Keratinocyte (primary cell): ENCODE measurements around the gene UBASH3B. TPM values are rescaled to one million over a fixed set of nuclear protein-coding genes. Genes with fewer than 3 reads are reported as not detected.
A peak's percentile ranks its signal among the peaks of the same experiment; 100 is the strongest.

Experiments used
- DNase-seq: peaks from one replicate; pipeline ENCODE4 v3.0.0-alpha.2; 2011; ENCODE audit warnings: low read depth, missing footprints, low spot score
- FAIRE-seq: peaks from 2 replicates; lab custom pipeline; 2011; peaks lifted over from hg19 to GRCh38; lab: Jason Lieb, UNC
- H2AFZ ChIP-seq: 2 replicates; pipeline ENCODE4 v1.6.0; 2012; ENCODE audit warnings: low read length, control low read depth, inconsistent platforms; ENCODE audit not compliant: control insufficient read depth
- H3K27ac ChIP-seq: 2 replicates; pipeline ENCODE4 v1.5.1; 2011; ENCODE audit warnings: low read length; ENCODE audit not compliant: control insufficient read depth, insufficient read depth
- H3K27me3 ChIP-seq: 3 replicates; pipeline ENCODE4 v1.6.0; 2011; ENCODE audit warnings: low read length; ENCODE audit not compliant: control insufficient read depth, insufficient read depth; ENCODE audit errors: extremely low read depth
- H3K36me3 ChIP-seq, 2 experiments: 2 replicates in 1 of 2; 3 replicates in 1 of 2; pipeline ENCODE4 v1.5.1; 2011; ENCODE audit warnings: low read length in 2 of 2, mild to moderate bottlenecking in 1 of 2; ENCODE audit not compliant: control insufficient read depth in 2 of 2, insufficient read depth in 2 of 2; ENCODE audit errors: extremely low read depth in 1 of 2
- H3K4me1 ChIP-seq: 3 replicates; pipeline ENCODE4 v1.5.1; 2011; ENCODE audit warnings: low read length; ENCODE audit not compliant: control insufficient read depth, insufficient read depth; ENCODE audit errors: extremely low read depth
- H3K4me2 ChIP-seq: 3 replicates; pipeline ENCODE4 v1.6.0; 2011; ENCODE audit warnings: low read depth, low read length; ENCODE audit not compliant: control insufficient read depth, insufficient read depth; ENCODE audit errors: extremely low read depth
- H3K4me3 ChIP-seq, 3 experiments: fragments of 200-600 bp in 1 of 3; sonication (generic) in 1 of 3; 2 replicates in 2 of 3; 3 replicates in 1 of 3; pipeline ENCODE4 v1.5.1; 2011 to 2016; ENCODE audit warnings: low read length in 3 of 3, mild to moderate bottlenecking in 3 of 3, control low read depth in 2 of 3, inconsistent platforms in 1 of 3, low read depth in 1 of 3, mixed read lengths in 1 of 3, mixed run types in 1 of 3, moderate library complexity in 1 of 3; ENCODE audit not compliant: control insufficient read depth in 2 of 3, insufficient read depth in 2 of 3; ENCODE audit errors: extremely low read depth in 1 of 3
- H3K79me2 ChIP-seq: 2 replicates; pipeline ENCODE4 v1.6.0; 2012; ENCODE audit warnings: low read length; ENCODE audit not compliant: control insufficient read depth, insufficient read depth
- H3K9ac ChIP-seq: 3 replicates; pipeline ENCODE4 v1.6.0; 2011; ENCODE audit warnings: low read length; ENCODE audit not compliant: control insufficient read depth, insufficient read depth; ENCODE audit errors: extremely low read depth
- H3K9me1 ChIP-seq: 3 replicates; pipeline ENCODE4 v1.6.0; 2011; ENCODE audit warnings: low read length; ENCODE audit not compliant: control insufficient read depth, insufficient read depth; ENCODE audit errors: extremely low read depth
- H3K9me3 ChIP-seq: 2 replicates; pipeline ENCODE4 v1.5.1; 2012; ENCODE audit warnings: low read depth, low read length; ENCODE audit not compliant: control insufficient read depth
- H4K20me1 ChIP-seq: 3 replicates; pipeline ENCODE4 v1.6.0; 2011; ENCODE audit warnings: low read length; ENCODE audit not compliant: control insufficient read depth, insufficient read depth; ENCODE audit errors: extremely low read depth
- EZH2 ChIP-seq: IDR thresholded peaks from one replicate; pipeline ENCODE4 v1.6.1; 2012; ENCODE audit warnings: inconsistent platforms, mild to moderate bottlenecking, low read length, moderate library complexity
- dilution Hi-C: fragments of 300-500 bp; cut with MboI; formaldehyde crosslinking; loops from one replicate; pipeline ENCODE4 v1.7.0; 2020; ENCODE audit warnings: low sequenced_read_pairs; ENCODE audit not compliant: extremely low pct_ligation_motif_present
- polyA plus RNA-seq, 5 experiments: library from polyadenylated mRNA; depleted of rRNA in 3 of 5; stranded (reverse) in 3 of 5; stranded (forward) in 1 of 5; unstranded in 1 of 5; fragments of >200 nt; gene quantifications; 1 replicate in 1 of 5; 2 replicates in 3 of 5; 3 replicates in 1 of 5; pipeline versions ENCODE4 v1.2.1 to v1.2.3, GENCODE V29; 2011 to 2012; ENCODE audit warnings: missing spikeins in 2 of 5, low read depth in 1 of 5, low replicate concordance in 1 of 5
- TF ChIP-seq, protein P1 (sequence below), 3 experiments: IDR thresholded peaks in 1 of 3; conservative IDR thresholded peaks in 1 of 3; optimal IDR thresholded peaks in 1 of 3; 2 replicates in 2 of 3; 3 replicates in 1 of 3; pipeline versions ENCODE3 to v1.5.1; 2011; ENCODE audit warnings: low read length in 3 of 3, mild to moderate bottlenecking in 3 of 3, moderate library complexity in 2 of 3, control low read depth in 1 of 3, inconsistent platforms in 1 of 3; ENCODE audit not compliant: insufficient read depth in 2 of 3; ENCODE audit errors: extremely low read depth in 1 of 3

Gene UBASH3B
- polyA plus RNA-seq, 1 donor (not counting 4 experiments of a cell fraction or from before 2014, with no cell fraction given), result 25.0 TPM

DNA sequence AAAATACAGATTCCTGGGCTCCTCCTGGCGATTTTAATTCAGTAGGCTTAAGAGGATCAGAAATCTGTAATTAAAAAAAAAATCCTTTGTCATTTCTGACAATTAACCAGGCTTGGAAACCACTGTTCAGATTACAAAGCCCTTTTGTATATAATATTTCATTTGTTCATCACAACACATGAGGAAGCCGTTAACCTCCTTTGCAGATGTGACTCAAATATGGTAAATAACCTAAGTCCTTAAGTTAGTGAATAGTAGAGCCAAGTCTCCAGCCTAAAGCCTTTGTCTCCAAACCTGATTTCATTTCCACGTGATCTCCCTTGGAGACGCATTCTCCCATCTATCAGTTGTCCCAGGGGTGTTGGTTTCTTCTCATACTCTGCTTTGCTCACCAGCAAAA lies 67.6 kb downstream of the UBASH3B start:
- TF ChIP-seq EZH2, result no peak
- TF ChIP-seq, protein P1, sequence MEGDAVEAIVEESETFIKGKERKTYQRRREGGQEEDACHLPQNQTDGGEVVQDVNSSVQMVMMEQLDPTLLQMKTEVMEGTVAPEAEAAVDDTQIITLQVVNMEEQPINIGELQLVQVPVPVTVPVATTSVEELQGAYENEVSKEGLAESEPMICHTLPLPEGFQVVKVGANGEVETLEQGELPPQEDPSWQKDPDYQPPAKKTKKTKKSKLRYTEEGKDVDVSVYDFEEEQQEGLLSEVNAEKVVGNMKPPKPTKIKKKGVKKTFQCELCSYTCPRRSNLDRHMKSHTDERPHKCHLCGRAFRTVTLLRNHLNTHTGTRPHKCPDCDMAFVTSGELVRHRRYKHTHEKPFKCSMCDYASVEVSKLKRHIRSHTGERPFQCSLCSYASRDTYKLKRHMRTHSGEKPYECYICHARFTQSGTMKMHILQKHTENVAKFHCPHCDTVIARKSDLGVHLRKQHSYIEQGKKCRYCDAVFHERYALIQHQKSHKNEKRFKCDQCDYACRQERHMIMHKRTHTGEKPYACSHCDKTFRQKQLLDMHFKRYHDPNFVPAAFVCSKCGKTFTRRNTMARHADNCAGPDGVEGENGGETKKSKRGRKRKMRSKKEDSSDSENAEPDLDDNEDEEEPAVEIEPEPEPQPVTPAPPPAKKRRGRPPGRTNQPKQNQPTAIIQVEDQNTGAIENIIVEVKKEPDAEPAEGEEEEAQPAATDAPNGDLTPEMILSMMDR (optimal IDR thresholded peaks at IDR 0.05 in 1 of 3, IDR thresholded peaks at IDR 0.05 in 1 of 3, conservative IDR thresholded peaks at IDR 0.05 in 1 of 3; ENCODE audit: extremely low read depth in 1 of 3, insufficient read depth in 2 of 3, low read length in 3 of 3), result no peak
- H3K4me1 ChIP-seq, result peaks cover 43% of the 10 kb centered on the region
- H4K20me1 ChIP-seq, result peaks cover 6% of the 10 kb centered on the region
- dilution Hi-C loops, result no loop called here
- no peaks in the 10 kb centered on the region for H3K27me3 ChIP-seq
- peaks cover 4% of the 10 kb centered on the region for H3K9me1 ChIP-seq
- no peak overlapping the region for H3K27ac ChIP-seq
- no peak overlapping the region for H3K9ac ChIP-seq
- no peak overlapping the region for H2AFZ ChIP-seq
- H3K36me3 ChIP-seq, result peaks cover 0 to 1% of the 10 kb centered on the region in 2 experiments
- DNase-seq (no peak), FAIRE-seq (no peak)
- H3K79me2 ChIP-seq, result peaks cover 50% of the 10 kb centered on the region
- no peaks in the 10 kb centered on the region for H3K9me3 ChIP-seq
- H3K4me2 ChIP-seq, result no peak overlapping the region
- H3K4me3 ChIP-seq, result no peak overlapping the region

DNA sequence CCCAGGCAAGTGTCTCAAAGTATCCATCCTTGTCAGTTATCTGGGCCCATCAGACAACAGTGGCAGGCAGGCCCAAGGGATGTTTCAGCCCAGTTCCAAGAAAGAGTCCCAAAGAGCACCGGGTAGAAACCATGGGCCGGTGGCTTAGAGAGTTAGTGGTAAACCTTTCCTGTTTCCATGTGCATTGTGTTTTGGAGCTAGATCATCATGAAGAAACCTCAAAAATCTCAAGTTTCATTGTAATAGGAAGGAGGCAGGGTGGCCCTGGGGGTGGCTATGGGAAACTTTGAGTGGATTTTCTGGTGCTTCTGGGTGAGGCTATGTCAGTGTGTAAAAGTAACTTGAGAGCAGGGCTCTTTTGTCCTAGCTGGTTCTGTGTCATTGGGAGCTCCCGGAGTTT lies 68.1 kb downstream of the UBASH3B start:
- H3K27ac ChIP-seq, result no peak overlapping the region
- H3K4me1 ChIP-seq, result peaks cover 43% of the 10 kb centered on the region
- H3K27me3 ChIP-seq, result no peaks in the 10 kb centered on the region
- no peak for DNase-seq
- peaks cover 6% of the 10 kb centered on the region for H4K20me1 ChIP-seq
- peaks cover 54% of the 10 kb centered on the region for H3K79me2 ChIP-seq
- dilution Hi-C loops, result no loop called here
- peaks cover 4% of the 10 kb centered on the region for H3K9me1 ChIP-seq
- no peak overlapping the region for H2AFZ ChIP-seq
- H3K36me3 ChIP-seq, result peaks cover 0 to 1% of the 10 kb centered on the region in 2 experiments
- H3K4me2 ChIP-seq, result no peak overlapping the region
- H3K4me3 ChIP-seq, result no peak overlapping the region
- no peak overlapping the region for H3K9ac ChIP-seq
- FAIRE-seq, result peak; percentile 13
- H3K9me3 ChIP-seq, result no peaks in the 10 kb centered on the region
- TF ChIP-seq, protein P1 (optimal IDR thresholded peaks at IDR 0.05 in 1 of 3, IDR thresholded peaks at IDR 0.05 in 1 of 3, conservative IDR thresholded peaks at IDR 0.05 in 1 of 3; ENCODE audit: extremely low read depth in 1 of 3, insufficient read depth in 2 of 3, low read length in 3 of 3), result no peak
- no peak for TF ChIP-seq EZH2
